Stimulated activated naive CD8-positive, alpha-beta T cell treated with anti-CD3 and anti-CD28 coated beads, Interleukin-15, Interleukin-2, amounts not matched to agents 100 U/mL and 50 U/mL, for 24 hours (primary cell): ENCODE data around the gene GPSM1.

Source experiments
- ATAC-seq: fragments of 150-1000 bp; cut with Tn5 transposase; one replicate; pipeline ENCODE4 v1.10.0; 2021
- DNase-seq: peaks from one replicate; pipeline ENCODE4 v3.0.0; 2021

The GPSM1 gene

DNA sequence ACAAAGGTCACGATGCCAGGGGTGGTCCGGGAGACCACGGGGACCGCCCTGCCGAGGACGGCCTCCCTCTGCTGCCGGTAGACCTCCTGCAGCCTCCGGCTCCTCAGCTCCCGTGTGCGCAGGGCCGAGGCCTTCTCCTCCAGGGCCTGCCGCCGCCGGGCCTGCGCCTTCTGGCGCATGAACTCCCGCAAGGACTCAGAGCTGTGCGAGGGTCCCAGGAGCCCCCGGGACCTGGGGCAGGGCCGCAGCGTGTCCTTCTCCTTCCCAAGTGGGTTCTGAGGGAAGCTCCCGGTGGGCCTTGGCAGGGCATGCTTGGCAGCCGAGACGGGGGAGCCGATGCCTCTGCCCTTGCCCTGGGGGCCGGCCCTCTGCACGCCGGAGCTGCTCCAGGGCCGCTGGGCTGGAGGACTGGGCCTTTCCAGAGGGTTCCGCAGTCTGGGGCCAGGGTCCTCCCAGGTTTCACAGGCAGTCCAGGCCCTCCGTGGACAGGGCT is 36.8 kb upstream of the GPSM1 start:
- no peak for ATAC-seq

DNA sequence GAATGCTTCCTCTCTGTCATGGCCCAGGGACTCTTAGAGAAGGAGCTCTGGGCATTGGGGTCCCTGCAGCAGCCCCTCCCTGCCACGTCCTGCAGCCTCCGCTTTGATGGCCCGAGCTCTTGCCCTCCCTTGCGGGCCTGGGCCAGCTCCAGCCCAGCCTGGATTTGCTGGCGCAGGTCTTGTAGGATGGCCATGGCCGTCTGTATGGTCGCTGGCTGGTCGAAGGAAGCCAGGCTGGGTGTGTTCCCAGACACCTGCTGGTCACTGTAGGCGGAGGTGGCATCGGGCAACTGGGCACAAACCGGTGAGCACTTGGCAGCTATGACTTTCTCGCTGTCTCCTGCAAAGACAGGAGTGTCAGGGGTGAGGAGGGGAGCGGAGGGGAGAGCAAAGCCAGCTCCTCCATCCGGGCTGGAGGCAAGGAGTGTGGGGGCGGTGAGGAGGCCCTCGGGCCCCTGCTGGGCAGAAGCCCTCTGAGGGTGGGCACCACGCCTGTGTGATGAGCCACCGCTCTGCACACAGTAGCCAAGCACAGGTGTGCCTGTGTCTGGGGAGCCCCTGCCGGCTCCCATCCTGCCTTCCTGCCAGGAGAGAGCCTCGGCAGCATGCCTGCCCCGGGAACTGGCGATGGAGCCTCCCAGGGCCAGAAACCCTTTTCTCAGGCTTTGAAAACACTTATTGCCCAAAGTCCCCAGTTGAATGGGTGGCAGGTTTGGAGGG is 35.9 kb upstream of the GPSM1 start:
- ATAC-seq = no peak
- no peak for DNase-seq

More for the DNA sequence above, 36.8 kb upstream of the GPSM1 start:
- no peak for DNase-seq

DNA sequence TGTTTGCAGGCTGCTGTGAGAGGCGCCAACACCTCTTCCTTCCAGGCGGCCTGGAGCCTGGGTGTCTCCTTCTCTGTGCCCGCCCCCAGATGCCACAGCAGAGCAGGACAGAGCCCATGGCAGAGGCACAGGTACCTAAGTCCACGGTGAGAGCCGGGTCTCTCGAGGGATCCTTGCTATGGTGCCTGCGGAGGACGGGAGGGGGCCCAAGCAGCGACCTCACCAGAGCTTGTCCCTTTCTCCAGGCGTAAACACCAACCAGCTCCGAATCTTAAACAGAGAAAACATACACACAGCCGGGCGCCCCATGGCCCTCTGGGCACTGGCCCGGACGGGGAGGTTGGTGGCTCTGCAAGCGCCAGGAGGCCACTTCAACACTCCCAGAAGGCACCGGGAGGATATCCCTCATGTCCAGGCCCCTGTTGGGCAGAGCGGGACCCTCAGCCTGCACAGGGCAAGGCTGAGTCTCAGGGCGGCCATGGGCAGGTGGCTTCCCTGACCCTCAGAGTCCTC is 35.3 kb upstream of the GPSM1 start:
- ATAC-seq = no peak
- DNase-seq = no peak

DNA sequence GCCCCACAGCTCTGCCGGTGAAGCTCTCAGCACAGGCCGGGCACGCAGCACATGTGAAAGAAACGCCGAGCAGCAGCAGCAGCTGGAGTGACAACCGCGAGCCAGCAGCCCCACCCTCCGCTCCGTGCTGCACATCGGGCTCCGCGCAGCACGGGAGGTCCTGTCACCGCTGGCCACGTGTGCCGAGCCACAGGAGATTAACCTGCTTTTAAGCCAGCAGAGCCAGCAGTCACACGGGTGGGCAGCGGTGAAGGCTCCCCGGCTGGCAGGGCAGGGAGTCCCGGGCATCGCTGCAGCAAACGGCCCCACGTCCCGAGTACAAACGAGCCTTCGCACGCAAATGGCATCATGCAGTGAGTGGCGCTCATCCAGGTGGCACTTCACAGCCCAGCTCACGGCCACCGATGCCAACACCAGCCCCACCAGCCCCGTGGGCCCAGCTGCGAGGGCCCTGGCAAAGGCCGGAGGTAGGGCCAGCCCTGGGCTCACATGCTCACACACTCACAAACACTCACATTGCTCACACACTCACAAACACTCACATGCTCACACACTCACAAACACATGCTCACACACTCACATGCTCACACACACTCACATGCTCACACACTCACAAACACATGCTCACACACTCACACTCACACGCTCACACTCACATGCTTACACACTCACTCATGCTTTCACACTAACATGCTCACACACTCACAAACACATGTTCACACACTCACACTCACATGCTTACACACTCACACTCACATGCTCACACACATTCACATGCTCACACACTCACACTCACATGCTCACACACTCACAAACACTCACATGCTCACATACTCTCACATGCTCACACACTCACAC is 34.5 kb upstream of the GPSM1 start:
- DNase-seq (no peak), ATAC-seq (no peak)

DNA sequence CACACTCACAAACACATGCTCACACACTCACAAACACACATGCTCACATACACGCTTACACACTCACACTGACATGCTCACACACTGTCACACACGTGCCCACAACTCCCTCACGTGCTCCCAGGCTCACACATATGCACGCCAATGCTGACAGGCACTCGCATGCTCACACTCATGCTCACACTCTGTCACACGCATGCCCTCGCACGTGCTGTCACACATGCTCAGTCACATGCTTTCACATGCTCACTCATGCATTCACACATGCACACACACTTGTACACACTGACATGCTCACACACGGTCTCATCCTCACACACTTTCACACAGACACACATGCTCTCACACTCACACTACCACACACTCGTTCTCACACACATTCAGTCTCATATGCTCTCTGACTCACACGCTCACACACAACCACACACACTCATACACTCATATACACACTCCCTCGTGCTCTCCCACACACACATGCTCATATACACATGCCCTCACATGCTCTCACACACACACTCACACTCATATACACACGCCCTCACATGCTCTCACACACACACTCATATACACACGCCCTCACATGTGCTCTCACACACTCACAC is 33.8 kb upstream of the GPSM1 start:
- DNase-seq (no peak), ATAC-seq (no peak)

DNA sequence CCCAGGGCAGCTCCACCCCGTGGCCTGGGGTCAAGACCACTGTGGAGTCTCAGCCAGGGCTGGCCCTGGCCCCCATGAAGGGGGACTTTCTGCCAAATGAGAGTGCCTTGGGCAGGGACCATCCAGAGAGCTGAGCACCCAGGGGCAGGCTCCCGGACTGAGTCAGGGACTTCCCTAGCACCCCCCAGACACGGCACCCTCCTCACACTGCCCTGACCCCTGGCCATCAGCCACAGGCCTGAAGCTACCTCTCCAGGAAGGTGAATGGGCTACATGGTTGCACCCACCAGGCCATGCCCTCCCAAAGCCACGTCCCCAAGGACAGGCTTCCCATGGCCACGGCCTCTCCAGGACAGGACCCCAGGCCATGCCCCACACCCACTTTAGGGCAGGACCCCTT is 32.9 kb upstream of the GPSM1 start:
- no peak for ATAC-seq
- DNase-seq = no peak

DNA sequence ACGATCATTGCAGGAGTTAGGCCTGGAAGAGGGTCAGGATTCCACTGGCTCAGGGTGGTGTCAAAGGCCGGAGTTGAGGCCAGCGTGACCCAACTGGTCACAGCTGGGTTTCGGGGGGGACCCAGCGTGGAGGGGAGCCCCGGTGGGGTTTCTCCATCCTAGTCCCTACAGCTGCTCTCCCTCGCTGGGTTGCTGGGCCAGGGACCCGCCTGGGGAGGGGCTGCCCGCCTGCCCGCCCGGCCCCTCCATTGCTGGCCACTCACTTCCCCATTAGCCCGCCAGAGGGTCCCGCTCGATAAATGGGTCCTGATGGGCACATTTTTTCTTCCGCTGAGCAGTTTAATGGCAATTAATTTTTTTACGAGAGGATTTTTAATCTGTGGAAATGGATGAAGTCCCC is 32.3 kb upstream of the GPSM1 start:
- DNase-seq (no peak), ATAC-seq (no peak)

DNA sequence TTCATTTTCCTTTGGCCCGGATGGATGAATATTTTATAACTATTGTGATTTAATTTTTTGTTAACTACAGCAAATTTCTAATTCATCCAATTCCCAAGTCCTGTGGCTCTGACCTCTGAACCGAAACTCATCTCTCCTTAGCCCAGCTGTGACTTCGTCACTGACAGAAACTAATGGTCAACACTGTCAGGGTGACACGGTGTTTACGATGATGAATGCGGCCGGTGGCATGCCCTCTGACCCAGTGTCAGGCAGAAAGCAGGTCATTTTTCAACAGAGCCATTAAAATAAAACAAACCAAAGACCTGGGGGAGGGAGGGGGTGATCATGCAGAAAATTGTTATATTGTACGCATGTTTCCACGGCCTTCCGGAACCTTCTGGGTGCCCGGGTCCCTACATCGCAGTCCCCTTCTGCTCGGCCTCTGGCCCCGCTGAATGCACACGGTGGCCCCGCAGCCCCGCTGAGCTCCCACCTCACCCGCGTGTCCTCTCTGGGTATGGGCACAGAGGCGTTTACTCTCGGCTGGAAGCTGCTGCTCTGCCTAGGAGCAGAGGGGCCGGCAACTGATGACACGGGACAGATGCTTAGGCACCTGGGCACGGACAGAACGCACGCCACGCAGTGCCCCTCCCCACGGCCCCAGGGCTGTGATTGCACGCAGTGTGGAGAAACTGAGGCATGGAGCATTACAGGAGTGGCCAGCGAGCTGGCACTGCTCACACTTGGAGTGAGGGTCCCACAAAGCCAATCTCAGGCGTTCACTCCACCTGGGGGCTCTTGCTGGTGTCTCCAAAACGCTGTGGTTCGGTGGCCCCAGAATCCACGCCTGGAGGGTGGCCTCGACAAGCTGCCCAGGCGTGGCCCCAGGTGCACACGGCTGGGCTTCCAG is 31.6 kb upstream of the GPSM1 start:
- DNase-seq = no peak
- no peak for ATAC-seq

DNA sequence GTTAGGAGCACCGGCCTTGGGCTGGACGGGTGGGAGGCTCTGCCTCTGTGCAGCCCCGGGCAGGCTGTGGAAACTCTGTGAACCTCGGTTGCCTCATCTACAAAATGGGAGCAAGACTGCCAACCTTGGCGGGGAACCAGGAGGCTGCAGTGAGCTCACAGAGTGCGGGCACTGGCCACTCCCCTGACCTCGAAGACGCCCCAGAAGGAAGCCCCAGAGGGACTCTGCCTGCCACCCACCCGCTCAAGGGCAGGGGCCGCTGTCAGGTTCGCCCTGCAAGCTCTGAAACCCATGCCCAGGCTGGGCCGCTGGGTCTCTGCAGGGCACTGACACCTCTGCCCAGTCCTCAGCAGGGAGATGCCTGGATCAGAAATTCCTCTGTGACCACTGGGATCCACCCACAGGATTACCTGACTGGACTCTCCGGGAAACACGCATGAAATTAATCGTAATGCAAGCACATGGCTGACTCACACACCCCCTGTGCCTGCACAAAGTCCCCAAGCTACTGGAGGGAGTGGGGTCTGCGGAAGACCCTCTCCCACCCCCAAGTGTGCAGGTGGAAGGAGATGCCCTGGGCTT is 30.8 kb upstream of the GPSM1 start:
- DNase-seq (no peak), ATAC-seq (no peak)

DNA sequence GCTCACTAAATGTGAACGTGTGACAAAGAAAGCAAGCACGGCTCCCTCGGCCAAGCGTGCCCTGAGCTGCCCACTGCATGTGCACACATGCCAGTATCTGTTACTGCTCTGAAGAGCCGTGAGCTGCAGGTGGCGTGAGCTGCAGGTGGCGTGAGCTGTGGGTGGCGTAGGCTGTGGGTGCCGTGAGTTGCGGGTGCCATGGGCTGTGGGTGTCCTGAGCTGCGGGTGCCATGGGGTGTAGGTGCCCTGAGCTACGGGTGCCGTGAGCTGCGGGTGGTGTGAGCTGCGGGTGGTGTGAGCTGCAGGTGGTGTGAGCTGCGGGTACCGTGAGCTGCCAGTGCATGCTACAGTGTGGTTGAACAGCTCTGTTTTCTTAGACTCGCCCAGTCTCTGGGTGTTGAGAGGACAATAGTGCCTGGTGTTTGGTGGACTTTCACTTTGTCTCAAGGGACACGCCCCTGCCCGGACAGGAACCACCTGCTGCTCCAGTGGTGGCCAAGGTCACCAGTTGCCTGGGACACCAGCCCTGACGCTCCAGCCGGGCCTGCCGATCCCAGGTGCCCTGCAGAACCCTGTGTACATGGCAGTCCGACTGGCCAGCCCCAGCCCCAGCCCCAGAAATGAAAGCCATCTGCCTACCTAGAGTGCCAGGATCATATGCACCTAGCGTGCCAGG is 30.2 kb upstream of the GPSM1 start:
- ATAC-seq (no peak), DNase-seq (no peak)

DNA sequence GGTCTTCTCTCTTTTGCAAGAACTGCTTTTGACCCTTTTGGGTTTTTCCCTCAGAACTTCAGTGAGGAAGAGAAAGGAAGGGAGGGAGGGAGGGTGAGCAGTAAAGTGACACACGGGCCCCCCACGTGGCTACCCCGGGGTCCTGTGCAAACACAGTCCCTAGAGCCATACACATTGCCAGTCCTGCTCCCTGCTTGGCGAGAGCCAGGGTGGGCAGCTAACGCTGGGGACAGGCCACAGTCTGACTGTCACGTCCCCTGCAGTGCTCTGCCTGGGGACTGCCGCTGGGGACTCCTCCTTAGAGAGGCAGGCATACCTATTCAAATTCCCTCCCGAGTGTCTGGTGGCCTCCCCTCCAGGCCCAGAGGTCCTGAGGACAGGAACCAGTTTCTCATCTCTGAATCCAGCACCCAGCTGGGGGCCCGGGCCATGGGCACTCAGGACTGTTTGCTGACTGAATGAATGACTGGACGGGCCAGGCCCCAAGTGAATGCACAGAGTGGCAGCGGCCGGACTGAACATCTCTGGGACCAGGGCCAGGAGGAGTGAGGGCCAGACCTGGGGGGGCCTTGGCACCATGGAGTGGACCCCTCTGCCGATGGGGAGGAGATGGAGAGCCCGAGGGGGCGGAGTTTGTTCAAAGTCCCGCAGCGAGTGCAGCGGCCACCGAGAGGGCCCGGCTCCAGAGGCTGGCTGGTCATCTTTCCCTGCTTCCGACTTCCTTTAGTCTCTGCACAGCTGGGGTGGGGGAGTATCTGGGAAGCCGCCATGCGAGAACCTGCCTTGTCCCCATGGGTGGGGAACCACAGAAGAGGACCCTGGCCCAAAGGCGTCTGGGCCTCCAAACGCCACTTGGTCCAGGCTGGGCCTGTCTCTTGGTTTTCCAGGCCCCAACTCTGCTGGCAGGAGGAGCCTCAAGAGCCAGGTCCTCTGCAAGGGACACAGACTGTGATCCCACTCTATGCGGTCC is 29.3 kb upstream of the GPSM1 start:
- DNase-seq (no peak), ATAC-seq (no peak)

DNA sequence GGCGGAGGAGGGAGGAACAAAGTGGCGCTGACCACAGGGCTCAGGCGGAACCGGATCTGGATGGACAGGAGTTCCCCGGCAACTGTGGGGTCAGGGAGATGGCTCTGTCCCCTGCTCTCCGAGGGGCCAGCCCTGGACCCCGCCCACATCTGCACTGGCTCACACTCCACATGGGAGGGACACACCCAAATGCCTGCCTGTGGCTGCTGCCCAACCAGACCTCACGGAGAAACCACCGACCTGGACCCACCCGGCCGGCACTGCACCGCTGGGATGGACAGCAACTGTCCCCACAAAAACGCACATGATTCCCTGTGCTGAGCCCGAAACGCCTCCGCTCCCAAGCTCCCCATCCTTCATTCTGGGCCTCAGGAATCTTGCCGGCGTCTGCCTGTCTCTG is 28.2 kb upstream of the GPSM1 start:
- ATAC-seq (no peak), DNase-seq (no peak)

DNA sequence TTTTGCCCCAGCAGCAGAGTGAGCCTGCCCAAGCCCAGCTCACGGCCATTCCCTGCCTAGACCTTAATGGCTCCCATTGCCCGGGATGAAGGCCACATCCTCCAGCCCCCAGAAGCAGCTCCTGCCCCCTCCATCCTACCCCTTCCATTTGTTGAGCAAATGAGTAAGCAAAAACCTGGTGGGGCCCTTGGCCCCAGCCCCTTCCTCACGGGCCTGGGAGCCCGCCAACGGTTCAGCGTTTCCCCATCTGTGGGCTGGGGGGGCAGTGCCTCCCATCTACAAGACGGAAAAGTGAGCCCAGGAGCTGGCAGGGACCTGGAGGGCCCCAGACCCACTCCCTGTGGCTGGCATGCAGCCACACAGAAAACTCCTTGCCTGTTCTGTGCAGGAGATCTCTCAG is 27.8 kb upstream of the GPSM1 start:
- DNase-seq (no peak), ATAC-seq (no peak)

DNA sequence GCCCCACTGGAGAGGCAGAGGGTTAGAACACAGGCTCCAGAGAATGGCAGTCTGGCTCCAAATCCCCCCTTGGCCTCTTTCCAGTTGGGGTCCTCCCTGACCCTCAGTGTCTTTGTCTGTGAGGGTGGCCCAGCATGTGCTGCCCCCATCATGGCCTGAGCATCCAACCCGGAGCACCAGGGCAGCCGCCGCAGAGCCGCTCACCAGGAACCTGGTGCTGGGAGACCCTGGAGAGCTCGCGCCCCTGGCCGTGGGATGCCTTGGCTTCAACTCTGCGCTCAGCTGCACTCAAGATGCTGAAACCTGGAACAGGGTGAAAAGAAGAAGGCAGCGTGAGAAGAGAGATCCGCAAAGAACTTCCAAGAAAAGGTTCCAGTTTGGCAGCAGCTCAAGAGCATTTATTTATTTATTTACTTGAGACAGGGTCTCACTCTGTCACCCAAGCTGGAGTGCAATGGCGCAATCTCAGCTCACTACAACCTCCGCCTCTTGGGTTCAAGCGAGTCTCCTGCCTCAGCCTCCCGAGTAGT is 27.3 kb upstream of the GPSM1 start:
- ATAC-seq (no peak), DNase-seq (no peak)

DNA sequence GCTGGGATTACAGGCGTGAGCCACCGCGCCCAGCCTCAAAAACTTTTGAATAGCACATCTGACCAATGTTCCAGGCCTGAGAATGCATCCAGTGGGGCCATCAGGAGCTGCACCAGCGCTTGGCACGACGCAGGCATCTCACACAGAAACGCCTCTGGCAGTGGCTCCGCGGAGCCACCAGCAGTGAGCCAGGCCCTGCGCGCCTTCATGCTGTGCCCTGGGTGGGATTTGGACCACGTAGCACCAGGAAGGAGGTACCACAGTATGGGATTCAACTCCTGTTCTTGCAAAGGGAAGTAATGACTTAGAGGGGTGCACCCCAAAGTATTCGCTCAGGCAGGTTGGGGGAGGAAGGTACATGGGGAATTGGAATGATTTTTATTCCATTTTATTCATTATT is 26.5 kb upstream of the GPSM1 start:
- no peak for ATAC-seq
- DNase-seq = no peak

DNA sequence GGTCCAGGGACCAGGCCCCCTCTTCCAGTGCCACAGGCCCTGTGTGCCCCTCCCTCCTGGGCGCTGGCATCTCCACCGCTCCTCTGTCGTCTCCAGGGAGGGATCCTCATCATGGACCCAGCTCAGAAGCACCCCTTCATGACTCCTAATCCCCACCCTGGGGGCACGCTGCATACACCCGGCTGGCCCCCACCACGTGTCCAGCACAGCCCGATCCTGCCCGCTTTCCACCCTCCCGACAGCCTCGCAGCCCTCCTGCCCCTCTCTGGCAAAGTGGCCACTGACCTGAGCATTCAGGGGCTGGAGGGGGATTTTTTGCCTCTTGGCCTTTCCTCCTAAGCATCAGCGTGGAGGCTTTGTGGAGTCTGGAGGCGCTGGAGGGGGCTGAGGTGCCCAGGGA is 24.8 kb upstream of the GPSM1 start:
- ATAC-seq (no peak), DNase-seq (no peak)

DNA sequence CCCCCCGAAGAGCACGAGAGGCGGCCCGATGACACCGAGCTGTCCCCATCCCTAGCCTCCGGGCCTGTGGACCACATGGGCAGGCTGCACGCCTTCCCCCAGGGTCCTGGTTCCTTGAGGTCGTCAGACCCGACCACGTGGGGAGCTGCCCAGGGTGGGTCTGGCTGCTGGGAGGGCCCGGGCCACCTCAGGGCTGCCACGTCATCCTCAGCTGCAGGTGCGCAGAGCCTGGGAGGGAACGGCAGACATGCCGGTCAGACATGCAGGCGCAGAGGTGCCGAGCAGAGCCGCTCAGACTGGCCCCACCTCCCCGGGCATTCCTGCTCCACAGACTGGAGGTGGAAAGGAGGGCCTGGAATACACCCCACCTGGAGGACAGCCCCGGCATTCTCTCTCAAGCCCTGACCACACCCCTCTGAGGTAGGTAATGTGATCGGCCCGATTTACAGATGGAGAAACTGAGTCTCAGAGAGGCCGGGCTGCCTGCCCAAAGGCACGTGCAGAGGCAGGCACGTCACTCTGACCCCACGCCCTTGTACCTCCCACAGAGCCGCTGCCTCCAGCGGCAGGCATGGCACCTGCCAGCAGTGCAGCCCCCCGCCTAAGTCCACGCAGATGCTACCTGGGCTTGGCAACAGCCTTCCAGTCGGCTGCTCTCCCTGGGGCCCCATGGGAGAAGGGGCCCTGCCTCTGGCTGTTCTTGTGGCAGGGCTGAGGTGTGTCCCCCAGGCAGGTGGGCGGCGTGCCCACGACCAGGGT is 24.1 kb upstream of the GPSM1 start:
- DNase-seq (no peak), ATAC-seq (no peak)

DNA sequence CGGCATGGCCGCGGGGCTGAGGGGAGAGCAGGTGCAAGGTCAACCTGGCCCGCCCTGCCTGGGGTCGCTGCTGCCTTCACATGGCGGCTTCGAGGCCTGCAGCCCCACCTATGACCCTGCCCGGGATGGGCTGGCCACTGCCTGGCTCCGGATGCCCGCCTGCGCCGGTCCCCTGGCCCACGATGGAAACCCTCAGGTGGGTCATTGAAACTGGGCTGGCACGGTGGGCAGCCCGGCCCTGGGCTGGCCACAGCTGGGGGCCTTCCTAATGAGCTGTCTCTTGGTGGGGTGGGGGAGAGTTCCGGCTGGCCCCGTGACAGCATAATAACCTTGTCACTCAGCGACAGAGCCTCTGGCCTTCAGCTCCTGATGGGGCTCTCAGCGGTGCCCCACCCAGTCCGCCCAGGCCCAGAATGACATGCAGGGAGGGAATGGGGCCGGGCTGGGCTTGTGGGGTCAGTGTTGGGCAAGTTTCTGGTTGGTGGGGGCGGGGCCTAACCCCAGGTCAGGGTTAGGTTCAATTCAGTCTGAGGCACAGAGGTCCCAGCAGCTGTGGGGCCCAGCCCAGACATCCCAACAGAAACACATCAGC is 23.4 kb upstream of the GPSM1 start, which contains the start of gene CCDC187:
CCDC187 (minus strand) TSS at position 270 of the 592 bp plus-strand sequence; CDS start at position 6, 264 bp downstream.
- DNase-seq = no peak
- ATAC-seq = no peak
